Kidney epithelial cell (primary cell): Measurements from ENCODE around the gene ANTXR2. TPM values are rescaled to one million over a fixed set of nuclear protein-coding genes. Genes with fewer than 3 reads are reported as not detected.
A peak's percentile ranks its signal among the peaks of the same experiment; 100 is the strongest.

ENCODE experiments used
- DNase-seq: peaks from one replicate; pipeline ENCODE4 v3.0.0-alpha.2; 2010; ENCODE audit warnings: low read depth
- H3K27me3 ChIP-seq: 2 replicates; pipeline ENCODE4 v1.6.0; 2011; ENCODE audit warnings: low read length; ENCODE audit not compliant: control insufficient read depth, insufficient read depth
- H3K36me3 ChIP-seq: 2 replicates; pipeline ENCODE4 v1.5.1; 2011; ENCODE audit warnings: low read length; ENCODE audit not compliant: control insufficient read depth, insufficient read depth
- H3K4me3 ChIP-seq: 2 replicates; pipeline ENCODE4 v1.5.1; 2011; ENCODE audit warnings: low read depth, mild to moderate bottlenecking, control low read depth, low read length
- CTCF ChIP-seq: IDR thresholded peaks from 2 replicates; pipeline ENCODE4 v1.5.1; 2011; ENCODE audit warnings: mild to moderate bottlenecking, moderate library complexity, low read length, control low read depth, inconsistent platforms; ENCODE audit not compliant: insufficient read depth, poor library complexity, severe bottlenecking
- total RNA-seq: library from RNA; depleted of rRNA; stranded (reverse); fragments of >200 nt; gene quantifications from 2 replicates; pipeline ENCODE4 v1.2.3, GENCODE V29; 2015

ANTXR2 gene
- total RNA-seq, 1 donor from 2014 or later = 32.7 TPM

GRCh38 chr4:80075995-80076675 is 3.1 kb upstream of the ANTXR2 start:
- no peak for DNase-seq
- H3K36me3 ChIP-seq = no peaks in the 10 kb centered on the region
- H3K4me3 ChIP-seq = no peak overlapping the region
- H3K27me3 ChIP-seq = no peaks in the 10 kb centered on the region
- no peak for TF ChIP-seq CTCF

- Histone ChIP-seq H3K27me3 (no peaks in the 10 kb centered on the region), H3K36me3 (no peaks in the 10 kb centered on the region), H3K4me3 (no peak overlapping the region)
- TF ChIP-seq CTCF = no peak
- DNase-seq = no peak
These were observed 1.6 kb upstream of the ANTXR2 start for GRCh38 chr4:80074651-80075050.

- TF ChIP-seq CTCF = no peak
- no peak overlapping the region for H3K4me3 ChIP-seq
- no peak for DNase-seq
- no peaks in the 10 kb centered on the region for H3K27me3 ChIP-seq
- no peaks in the 10 kb centered on the region for H3K36me3 ChIP-seq
These were observed 1.0 kb upstream of the ANTXR2 start for GRCh38 chr4:80074069-80074468.

- TF ChIP-seq CTCF = no peak
- no peaks in the 10 kb centered on the region for H3K36me3 ChIP-seq
These were observed 512 bp upstream of the ANTXR2 start for GRCh38 chr4:80073473-80074008.

GRCh38 chr4:80072228-80072743 is 743 bp downstream of the ANTXR2 start:
- Histone ChIP-seq H3K4me3 (peak overlapping the region; percentile 98), H3K27me3 (no peaks in the 10 kb centered on the region), H3K36me3 (no peaks in the 10 kb centered on the region)
- DNase-seq = no peak
- TF ChIP-seq CTCF = no peak

More at GRCh38 chr4:80073473-80074008, 512 bp upstream of the ANTXR2 start:
- DNase-seq = no peak
- no peaks in the 10 kb centered on the region for H3K27me3 ChIP-seq
- H3K4me3 ChIP-seq = peak overlapping the region; percentile 98
